SIG-M5 treated with dmso at 0.1 percent for 504 hours (cell line): ENCODE data around the gene PPARD.

Experiments used
- DNase-seq: peaks from one replicate; lab custom pipeline; 2025; ENCODE audit not compliant: unreplicated experiment; lab: John Stamatoyannopoulos, UW

PPARD gene

GRCh38 chr6:35354361-35355135, 12.2 kb downstream of the PPARD start:
- DNase-seq: no peak

GRCh38 chr6:35356391-35356790, 14.0 kb downstream of the PPARD start:
- DNase-seq: no peak

- no peak for DNase-seq
These were observed 15.3 kb downstream of the PPARD start for GRCh38 chr6:35357677-35358076.

- DNase-seq: no peak
These were observed 15.7 kb downstream of the PPARD start for GRCh38 chr6:35358086-35358485.

- no peak for DNase-seq
These were observed 17.0 kb downstream of the PPARD start for GRCh38 chr6:35359346-35359743.

- no peak for DNase-seq
These were observed 17.5 kb downstream of the PPARD start for GRCh38 chr6:35359744-35360348.

GRCh38 chr6:35360349-35361138, 18.2 kb downstream of the PPARD start:
- DNase-seq: no peak

- DNase-seq: no peak
These were observed 19.8 kb downstream of the PPARD start for GRCh38 chr6:35362200-35362599.

GRCh38 chr6:35363293-35363750, 21.0 kb downstream of the PPARD start:
- peak; percentile 82 for DNase-seq

- DNase-seq: no peak
These were observed 23.3 kb downstream of the PPARD start for GRCh38 chr6:35365594-35366203.

- DNase-seq: no peak
These were observed 23.8 kb downstream of the PPARD start for GRCh38 chr6:35366204-35366596.

- DNase-seq: no peak
These were observed 25.3 kb downstream of the PPARD start for GRCh38 chr6:35367646-35368037.

GRCh38 chr6:35368038-35368887, 25.9 kb downstream of the PPARD start:
- DNase-seq: peak; percentile 39

- DNase-seq: peak; percentile 98
These were observed 27.9 kb downstream of the PPARD start for GRCh38 chr6:35370124-35370741.

GRCh38 chr6:35370785-35371493, 28.6 kb downstream of the PPARD start:
- peak; percentile 88 for DNase-seq

- DNase-seq: no peak
These were observed 29.3 kb downstream of the PPARD start for GRCh38 chr6:35371494-35372262.

- no peak for DNase-seq
These were observed 30.3 kb downstream of the PPARD start for GRCh38 chr6:35372633-35373032.

GRCh38 chr6:35376281-35376680, 33.9 kb downstream of the PPARD start:
- DNase-seq: peak; percentile 80

GRCh38 chr6:35377002-35377401, 34.6 kb downstream of the PPARD start:
- DNase-seq: no peak
